Measurements from ENCODE around the gene TSPAN18.

DNA sequence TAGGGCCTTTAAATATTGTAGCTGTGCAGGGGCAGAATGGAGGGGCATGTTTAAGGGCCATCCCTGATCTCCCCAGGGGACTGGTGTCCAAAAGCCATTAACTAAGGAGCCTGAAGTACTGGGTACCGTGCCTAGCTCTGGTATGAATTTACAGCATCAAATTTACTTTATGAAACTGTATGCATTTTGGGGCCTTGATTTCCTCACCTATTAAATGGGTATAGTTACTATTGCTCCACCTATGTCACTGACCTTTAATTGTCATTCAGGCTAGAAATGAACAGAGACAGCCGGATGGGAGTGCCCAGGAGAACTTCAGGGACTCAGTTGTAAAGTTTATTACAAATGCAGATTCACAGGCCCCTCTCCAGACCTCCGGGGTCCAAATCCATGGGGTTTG is 235.7 kb downstream of the TSPAN18 start:
- no peak for TF ChIP-seq EZH2phosphoT487 (IDR thresholded peaks at IDR 0.05; ENCODE audit: borderline replicate concordance)
- TF ChIP-seq, protein P1, sequence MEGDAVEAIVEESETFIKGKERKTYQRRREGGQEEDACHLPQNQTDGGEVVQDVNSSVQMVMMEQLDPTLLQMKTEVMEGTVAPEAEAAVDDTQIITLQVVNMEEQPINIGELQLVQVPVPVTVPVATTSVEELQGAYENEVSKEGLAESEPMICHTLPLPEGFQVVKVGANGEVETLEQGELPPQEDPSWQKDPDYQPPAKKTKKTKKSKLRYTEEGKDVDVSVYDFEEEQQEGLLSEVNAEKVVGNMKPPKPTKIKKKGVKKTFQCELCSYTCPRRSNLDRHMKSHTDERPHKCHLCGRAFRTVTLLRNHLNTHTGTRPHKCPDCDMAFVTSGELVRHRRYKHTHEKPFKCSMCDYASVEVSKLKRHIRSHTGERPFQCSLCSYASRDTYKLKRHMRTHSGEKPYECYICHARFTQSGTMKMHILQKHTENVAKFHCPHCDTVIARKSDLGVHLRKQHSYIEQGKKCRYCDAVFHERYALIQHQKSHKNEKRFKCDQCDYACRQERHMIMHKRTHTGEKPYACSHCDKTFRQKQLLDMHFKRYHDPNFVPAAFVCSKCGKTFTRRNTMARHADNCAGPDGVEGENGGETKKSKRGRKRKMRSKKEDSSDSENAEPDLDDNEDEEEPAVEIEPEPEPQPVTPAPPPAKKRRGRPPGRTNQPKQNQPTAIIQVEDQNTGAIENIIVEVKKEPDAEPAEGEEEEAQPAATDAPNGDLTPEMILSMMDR (conservative IDR thresholded peaks at IDR 0.05; ENCODE audit: low read length) = no peak
